GM12891 (cell line): ENCODE data around the gene TTLL8.

ENCODE experiments used
- PAX5 ChIP-seq: IDR thresholded peaks from 2 replicates; pipeline ENCODE4 v1.6.1; 2011; ENCODE audit warnings: low read length, moderate library complexity, mild to moderate bottlenecking; ENCODE audit not compliant: insufficient read depth, severe bottlenecking
- POLR2A ChIP-seq: IDR thresholded peaks from 2 replicates; pipeline ENCODE4 v1.6.1; 2011; ENCODE audit warnings: low read depth, low read length, control low read depth
- POLR2AphosphoS5 ChIP-seq: IDR thresholded peaks from 2 replicates; pipeline ENCODE4 v1.6.1; 2011; ENCODE audit warnings: low read depth, low read length, control low read depth
- POU2F2 ChIP-seq: IDR thresholded peaks from 2 replicates; pipeline ENCODE4 v1.6.1; 2011; ENCODE audit warnings: low read depth, mild to moderate bottlenecking, control low read depth, low read length, moderate library complexity
- TAF1 ChIP-seq: IDR thresholded peaks from 2 replicates; pipeline ENCODE4 v1.6.1; 2011; ENCODE audit warnings: low read depth, low read length, control low read depth

DNA sequence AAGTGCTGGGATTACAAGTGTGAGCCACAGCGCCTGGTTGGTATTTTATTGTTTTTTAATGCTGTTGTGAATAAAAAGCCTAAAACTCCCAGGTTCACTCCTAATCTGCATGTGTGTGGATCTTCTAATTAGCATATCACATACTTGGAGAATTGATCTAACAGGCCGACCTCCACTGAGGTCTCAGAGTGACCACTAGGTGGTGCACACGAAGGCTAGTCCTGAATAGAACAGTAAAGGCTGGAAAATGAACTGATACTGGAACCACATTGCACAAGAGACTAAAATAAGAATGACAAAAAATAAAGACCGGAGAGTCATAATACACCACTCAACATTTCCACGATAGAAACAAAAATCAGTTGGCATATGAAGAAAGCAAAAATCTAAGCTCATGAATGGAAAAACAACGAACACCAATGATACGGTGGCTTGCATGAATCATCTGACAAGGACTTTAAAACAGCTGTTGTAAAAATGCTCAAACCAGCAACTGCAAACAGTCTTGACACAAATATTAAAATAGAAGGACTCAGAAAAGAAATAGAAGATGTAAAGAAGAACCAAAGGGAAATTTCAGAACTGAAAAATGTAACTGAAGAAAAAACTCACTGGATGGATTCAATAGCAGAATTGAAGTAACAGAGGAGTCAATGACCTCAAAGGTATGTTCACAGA is 78.4 kb downstream of the TTLL8 start:
- no peak for TF ChIP-seq TAF1
- TF ChIP-seq POLR2A: no peak
- TF ChIP-seq POLR2AphosphoS5: no peak
- TF ChIP-seq POU2F2: no peak
- no peak for TF ChIP-seq PAX5
